GM19043 (cell line): Measurements from ENCODE around the gene NOP56.

Experiments used
- ATAC-seq: cut with Tn5 transposase; IDR thresholded peaks from one replicate; pipeline ENCODE4 v1.9.1; 2021; ENCODE audit warnings: low read depth; ENCODE audit not compliant: unreplicated experiment

The NOP56 gene

DNA sequence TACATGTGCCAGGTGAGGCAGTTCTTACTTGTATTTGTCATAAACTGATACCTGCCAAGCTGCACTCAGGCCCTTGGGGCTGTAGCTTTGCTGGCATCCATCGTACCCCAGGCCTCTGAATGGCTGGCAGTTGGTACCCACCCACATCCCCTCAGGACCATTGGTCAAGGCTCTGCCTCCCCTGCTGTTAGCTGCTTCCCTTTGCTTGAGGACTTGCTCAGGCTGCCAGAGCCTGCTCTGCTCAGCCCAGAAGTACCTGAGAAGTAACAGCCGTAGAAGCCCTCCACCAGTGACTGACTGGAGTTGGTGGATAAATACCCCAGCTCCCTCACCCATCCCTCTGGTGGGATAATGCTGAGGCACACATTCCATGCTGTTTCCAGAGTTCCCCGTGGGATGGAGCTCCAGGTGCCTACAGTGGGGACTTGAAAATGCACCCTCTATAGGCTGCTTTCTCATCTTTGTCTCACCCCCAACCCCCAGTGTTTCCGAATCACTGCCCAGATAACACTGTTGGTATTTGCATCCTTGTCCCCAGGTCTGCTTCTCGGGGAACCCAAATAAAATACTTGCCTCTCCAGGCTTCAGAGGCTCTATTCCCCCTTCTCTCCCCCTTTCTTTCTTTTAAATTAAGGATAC lies 47.5 kb downstream of the NOP56 start:
- no peak for ATAC-seq

- ATAC-seq: no peak
Measured at GRCh38 chr20:2700913-2701620, 48.6 kb downstream of the NOP56 start.

DNA sequence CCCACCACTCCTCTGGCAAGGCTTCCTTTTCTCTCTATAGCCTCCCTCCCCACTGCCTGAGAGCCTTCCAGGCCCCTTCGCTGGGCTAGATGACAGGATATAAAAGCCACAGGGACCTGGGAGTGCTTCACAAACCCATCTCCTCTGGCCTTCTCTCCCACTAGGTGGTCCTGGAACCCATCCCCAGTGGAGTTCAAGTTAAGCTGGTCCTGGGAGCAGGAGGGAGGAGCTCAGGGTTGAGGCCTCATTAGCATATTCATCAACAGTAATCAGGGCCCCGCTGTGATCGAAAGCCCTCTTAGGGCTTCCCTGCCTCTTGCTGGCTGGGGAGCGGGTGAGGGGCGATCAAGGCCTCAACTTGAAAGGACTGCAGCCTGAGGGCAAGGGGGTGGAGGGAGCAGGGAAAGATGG lies 49.2 kb downstream of the NOP56 start:
- no peak for ATAC-seq

DNA sequence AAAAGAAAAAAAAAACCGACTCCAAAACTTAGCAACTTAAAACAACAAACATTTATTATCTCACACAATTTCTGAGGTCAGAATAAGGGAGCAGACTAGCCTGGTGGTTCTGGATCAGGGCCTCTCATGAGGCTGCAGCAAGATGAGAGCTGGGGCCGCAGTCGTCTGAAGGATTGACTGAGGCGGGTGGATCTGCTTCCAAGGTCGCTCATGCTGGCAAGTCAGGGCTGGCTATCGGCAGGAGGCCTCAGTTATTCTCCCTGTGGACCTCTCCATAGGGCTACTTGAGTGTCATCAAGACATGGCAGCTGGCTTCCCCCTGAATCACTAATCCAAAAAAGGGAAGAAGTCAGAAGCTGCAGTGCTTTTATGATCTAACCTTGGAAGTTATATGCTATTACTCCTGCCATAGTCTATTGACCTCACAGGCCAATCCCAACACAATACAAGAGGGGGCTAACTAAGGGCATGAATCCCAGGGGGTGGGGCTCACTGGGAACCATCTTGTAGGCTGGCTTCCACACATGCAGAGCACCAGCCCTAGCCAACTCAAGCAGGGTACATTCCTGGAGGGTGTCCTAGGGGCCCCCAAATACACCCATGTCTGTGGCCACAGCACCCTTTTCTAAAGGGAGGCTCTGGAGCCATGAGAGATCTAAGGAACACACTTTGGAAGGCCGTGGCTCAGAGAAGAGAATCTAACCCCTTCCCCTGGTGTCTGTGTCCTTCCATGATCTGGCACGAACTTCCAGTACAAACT lies 51.5 kb downstream of the NOP56 start:
- ATAC-seq: no peak

GRCh38 chr20:2705931-2706645 lies 53.7 kb downstream of the NOP56 start:
- no peak for ATAC-seq

DNA sequence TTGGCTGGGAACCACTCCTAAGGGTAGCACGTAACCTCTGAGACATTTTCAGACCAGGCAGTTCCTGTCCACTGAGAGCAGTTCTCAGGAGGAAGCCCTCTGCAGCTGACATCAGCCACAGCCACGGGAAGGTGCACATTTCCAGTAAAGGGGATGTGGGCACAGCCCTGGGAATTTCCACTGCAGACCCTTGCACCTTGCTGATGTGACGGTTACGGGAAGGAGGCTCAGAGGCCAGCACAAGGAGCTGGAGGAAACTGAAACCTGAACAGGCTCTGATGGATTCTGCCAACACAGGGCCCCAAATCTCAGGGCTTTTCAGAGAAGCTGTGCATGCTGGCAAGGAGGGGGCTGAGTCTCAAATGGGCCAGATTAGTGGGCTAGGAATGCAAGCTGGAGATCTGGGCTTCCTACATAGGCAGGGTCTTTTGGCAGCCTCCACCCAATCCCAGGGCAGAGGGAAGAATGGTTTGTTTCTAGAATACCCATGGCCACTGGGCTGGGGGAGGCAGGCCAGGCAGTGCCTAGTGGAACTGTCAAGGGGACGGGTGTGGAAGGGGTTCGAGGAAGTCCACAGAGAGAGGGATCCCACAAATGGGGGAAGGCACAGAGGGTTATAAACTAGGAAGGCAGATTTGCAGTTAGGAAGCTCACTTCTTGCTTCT lies 54.4 kb downstream of the NOP56 start:
- ATAC-seq: no peak

GRCh38 chr20:2707353-2708072 lies 55.1 kb downstream of the NOP56 start:
- no peak for ATAC-seq
